Progenitor cell of endocrine pancreas (in vitro differentiated cells): ENCODE data around the gene RAI14. TPM values are rescaled to one million over a fixed set of nuclear protein-coding genes. Genes with fewer than 3 reads are reported as not detected.

Experiments
- DNase-seq: peaks from one replicate; pipeline ENCODE4 v3.0.0; 2021; ENCODE audit warnings: low spot score; ENCODE audit not compliant: unreplicated experiment
- H3K27ac Mint-ChIP-seq: 2 replicates; pipeline ENCODE4 v1.8.0; 2021; ENCODE audit warnings: mild to moderate bottlenecking, moderate library complexity, mixed read lengths
- H3K27me3 Mint-ChIP-seq: 2 replicates; pipeline ENCODE4 v1.8.0; 2021; ENCODE audit warnings: mixed read lengths
- H3K36me3 Mint-ChIP-seq: 2 replicates; pipeline ENCODE4 v1.8.0; 2022; ENCODE audit warnings: mixed read lengths; ENCODE audit not compliant: insufficient read depth
- H3K4me1 Mint-ChIP-seq: 2 replicates; pipeline ENCODE4 v1.8.0; 2021; ENCODE audit warnings: low read depth, mixed read lengths
- H3K4me3 Mint-ChIP-seq: 2 replicates; pipeline ENCODE4 v1.8.0; 2021; ENCODE audit warnings: low read depth, mild to moderate bottlenecking, moderate library complexity, mixed read lengths
- H3K9me3 Mint-ChIP-seq: 2 replicates; pipeline ENCODE4 v1.8.0; 2021; ENCODE audit warnings: low read depth, mixed read lengths
- total RNA-seq: library from RNA; stranded (reverse); gene quantifications from 2 replicates; pipeline ENCODE4 v1.2.1, GENCODE V29; 2021
- TF ChIP-seq, protein P1 (sequence below): fragments of 200-600 bp; sonication (generic); IDR thresholded peaks from one replicate; pipeline ENCODE4 v1.5.0; 2021; ENCODE audit warnings: antibody characterized with exemption, mild to moderate bottlenecking; ENCODE audit not compliant: unreplicated experiment

RAI14 gene
- total RNA-seq, 1 donor from 2014 or later, result 121 TPM

DNA sequence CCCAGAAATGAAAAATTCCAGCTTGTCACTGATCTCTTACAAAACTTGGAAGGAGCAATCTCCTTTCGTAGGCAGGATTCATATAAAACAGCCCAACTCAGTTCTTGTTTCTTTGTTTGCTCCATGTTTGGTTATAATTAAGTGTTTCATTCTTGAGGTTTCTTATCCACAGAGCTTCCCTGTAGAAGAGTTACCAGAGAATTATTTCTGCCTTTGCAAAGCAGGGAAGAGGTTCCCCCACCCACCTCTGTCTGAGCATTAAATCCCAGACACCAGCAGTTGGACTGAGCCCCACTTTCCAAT is 34.1 kb upstream of the RAI14 start:
- DNase-seq, result no peak
- no peak overlapping the region for H3K4me3 Mint-ChIP-seq

DNA sequence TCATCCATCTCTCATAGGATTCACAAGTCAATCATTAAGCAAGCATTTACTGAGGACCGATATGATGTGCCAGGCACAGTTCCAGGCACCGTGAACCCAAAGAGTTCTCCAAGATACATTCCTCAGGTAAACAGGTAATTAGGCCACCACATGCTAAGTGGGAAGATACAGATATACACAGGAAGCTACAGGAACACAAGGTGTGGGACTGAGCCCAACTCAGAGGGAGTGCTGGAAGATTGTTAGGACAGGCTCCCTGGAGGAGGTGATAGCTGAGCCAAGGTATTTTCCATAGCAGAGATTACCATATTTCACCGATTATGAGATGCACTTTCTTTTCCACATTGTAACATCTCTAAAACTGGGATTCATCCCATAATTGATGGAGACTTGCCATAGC is 31.4 kb upstream of the RAI14 start:
- DNase-seq, result no peak
- Mint-ChIP-seq H3K4me3 (no peak overlapping the region), H3K36me3 (no peaks in the 10 kb centered on the region), H3K4me1 (no peaks in the 10 kb centered on the region), H3K27me3 (no peaks in the 10 kb centered on the region), H3K9me3 (no peaks in the 10 kb centered on the region), H3K27ac (no peak overlapping the region)
- TF ChIP-seq, protein P1, sequence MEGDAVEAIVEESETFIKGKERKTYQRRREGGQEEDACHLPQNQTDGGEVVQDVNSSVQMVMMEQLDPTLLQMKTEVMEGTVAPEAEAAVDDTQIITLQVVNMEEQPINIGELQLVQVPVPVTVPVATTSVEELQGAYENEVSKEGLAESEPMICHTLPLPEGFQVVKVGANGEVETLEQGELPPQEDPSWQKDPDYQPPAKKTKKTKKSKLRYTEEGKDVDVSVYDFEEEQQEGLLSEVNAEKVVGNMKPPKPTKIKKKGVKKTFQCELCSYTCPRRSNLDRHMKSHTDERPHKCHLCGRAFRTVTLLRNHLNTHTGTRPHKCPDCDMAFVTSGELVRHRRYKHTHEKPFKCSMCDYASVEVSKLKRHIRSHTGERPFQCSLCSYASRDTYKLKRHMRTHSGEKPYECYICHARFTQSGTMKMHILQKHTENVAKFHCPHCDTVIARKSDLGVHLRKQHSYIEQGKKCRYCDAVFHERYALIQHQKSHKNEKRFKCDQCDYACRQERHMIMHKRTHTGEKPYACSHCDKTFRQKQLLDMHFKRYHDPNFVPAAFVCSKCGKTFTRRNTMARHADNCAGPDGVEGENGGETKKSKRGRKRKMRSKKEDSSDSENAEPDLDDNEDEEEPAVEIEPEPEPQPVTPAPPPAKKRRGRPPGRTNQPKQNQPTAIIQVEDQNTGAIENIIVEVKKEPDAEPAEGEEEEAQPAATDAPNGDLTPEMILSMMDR, result no peak

More for the DNA sequence above, 34.1 kb upstream of the RAI14 start:
- Mint-ChIP-seq H3K9me3 (no peaks in the 10 kb centered on the region), H3K27ac (no peak overlapping the region), H3K36me3 (no peaks in the 10 kb centered on the region), H3K4me1 (no peaks in the 10 kb centered on the region), H3K27me3 (no peaks in the 10 kb centered on the region)
- TF ChIP-seq, protein P1, result no peak

DNA sequence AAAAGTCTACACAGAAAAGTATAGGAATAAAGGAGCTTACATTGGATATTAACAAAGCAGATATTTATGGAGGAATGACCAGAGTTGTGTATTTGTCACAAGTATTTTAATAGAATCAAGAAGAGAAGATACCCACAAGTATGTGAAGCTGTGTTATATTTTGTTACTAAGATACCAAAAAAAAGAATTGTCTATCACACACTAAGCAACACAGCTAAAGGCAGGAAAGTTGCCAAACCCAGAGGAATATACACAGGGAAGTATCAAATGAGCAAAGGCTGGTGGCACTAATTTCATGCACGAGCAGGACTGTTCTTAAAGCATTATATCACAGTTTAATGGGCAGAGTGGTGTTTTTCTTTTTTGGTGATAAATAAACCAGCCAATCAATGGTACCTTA is 30.9 kb upstream of the RAI14 start:
- no peak overlapping the region for H3K4me3 Mint-ChIP-seq
- TF ChIP-seq, protein P1, result no peak
- H3K27me3 Mint-ChIP-seq, result no peaks in the 10 kb centered on the region
- H3K27ac Mint-ChIP-seq, result no peak overlapping the region
- no peak for DNase-seq
- no peaks in the 10 kb centered on the region for H3K4me1 Mint-ChIP-seq
- H3K36me3 Mint-ChIP-seq, result no peaks in the 10 kb centered on the region
- no peaks in the 10 kb centered on the region for H3K9me3 Mint-ChIP-seq

DNA sequence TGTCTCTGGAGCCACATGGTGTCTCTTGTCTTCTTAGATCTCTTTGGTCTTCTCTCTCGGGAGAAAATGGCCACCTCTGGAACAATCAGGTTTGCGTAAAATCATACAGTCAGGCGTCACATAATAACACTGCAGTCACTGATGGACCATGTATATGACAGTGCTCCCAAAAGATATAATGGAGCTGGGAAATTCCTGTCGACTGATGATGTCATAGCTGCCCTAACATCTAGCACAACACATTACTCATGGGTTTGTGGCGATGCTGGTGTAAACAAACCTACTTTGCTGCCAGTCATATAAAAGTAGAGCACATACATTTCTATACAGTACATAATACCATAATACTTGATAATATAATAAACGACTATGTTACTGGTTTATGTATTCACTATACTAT is 30.1 kb upstream of the RAI14 start:
- Mint-ChIP-seq H3K9me3 (peaks cover 1% of the 10 kb centered on the region), H3K27me3 (no peaks in the 10 kb centered on the region), H3K4me1 (no peaks in the 10 kb centered on the region), H3K4me3 (no peak overlapping the region), H3K27ac (no peak overlapping the region), H3K36me3 (no peaks in the 10 kb centered on the region)
- no peak for DNase-seq
- TF ChIP-seq, protein P1, result no peak

DNA sequence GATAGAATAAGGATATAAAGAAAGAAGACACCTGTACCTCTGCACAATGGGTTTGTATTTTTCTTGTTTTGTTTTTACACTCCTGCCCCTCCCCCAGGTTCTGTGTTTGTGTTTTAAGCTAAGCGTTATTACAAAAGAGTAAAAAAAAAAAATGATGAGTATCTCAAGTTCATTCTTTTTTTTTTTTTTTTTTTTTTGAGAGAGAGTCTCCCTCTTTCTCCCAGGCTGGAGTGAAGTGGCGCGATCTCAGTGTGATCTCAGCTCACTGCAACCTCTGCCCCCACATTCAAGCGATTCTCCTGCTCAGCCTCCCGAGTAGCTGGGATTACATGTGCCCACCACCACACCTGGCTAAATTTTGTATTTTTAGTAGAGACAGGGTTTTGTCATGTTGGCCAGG is 29.4 kb upstream of the RAI14 start:
- H3K27ac Mint-ChIP-seq, result no peak overlapping the region
- no peaks in the 10 kb centered on the region for H3K27me3 Mint-ChIP-seq
- H3K4me1 Mint-ChIP-seq, result no peaks in the 10 kb centered on the region
- H3K4me3 Mint-ChIP-seq, result no peak overlapping the region
- H3K9me3 Mint-ChIP-seq, result peaks cover 2% of the 10 kb centered on the region
- H3K36me3 Mint-ChIP-seq, result no peaks in the 10 kb centered on the region
- no peak for DNase-seq
- TF ChIP-seq, protein P1, result no peak

DNA sequence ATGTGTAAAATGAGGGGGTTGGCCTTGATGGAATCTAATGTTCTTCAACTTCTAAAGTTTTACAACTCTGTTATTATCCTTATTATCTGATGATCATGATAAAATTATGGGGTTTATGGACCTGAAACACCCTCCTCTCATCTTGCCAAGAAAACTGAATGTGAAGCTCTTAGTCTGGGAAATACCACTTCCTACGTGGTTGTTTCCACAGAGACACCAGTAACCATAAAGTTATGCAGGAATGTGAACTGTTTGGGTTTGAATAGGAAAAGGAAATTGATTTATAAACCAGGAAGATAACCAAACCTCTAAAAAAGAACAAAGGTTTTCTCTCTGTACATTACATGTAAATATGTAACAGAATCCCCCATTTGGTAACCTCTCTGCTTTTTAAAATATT is 28.3 kb upstream of the RAI14 start:
- H3K4me1 Mint-ChIP-seq, result peaks cover under 1% of the 10 kb centered on the region
- no peaks in the 10 kb centered on the region for H3K27me3 Mint-ChIP-seq
- DNase-seq, result no peak
- peaks cover 2% of the 10 kb centered on the region for H3K9me3 Mint-ChIP-seq
- TF ChIP-seq, protein P1, result no peak
- no peak overlapping the region for H3K27ac Mint-ChIP-seq
- H3K36me3 Mint-ChIP-seq, result no peaks in the 10 kb centered on the region
- no peak overlapping the region for H3K4me3 Mint-ChIP-seq
